Transverse colon (tissue), 4 donors: ENCODE measurements around the gene DTNBP1. TPM values are rescaled to one million over a fixed set of nuclear protein-coding genes. Genes with fewer than 3 reads are reported as not detected.

Experiments used
- DNase-seq: peaks from one replicate; pipeline ENCODE4 v3.0.0-alpha.2; 2019
- H3K27ac ChIP-seq, 4 donors: fragments of 200-600 bp; sonication (generic); 2 replicates each; pipeline ENCODE4 v1.5.1; 2016 to 2018; ENCODE audit warnings: inconsistent platforms in 4 of 4
- H3K27me3 ChIP-seq: fragments of 200-600 bp; sonication (generic); 2 replicates; pipeline ENCODE4 v1.5.1; 2017; ENCODE audit warnings: inconsistent platforms
- H3K36me3 ChIP-seq, 4 donors: fragments of 200-600 bp; sonication (generic); 2 replicates each; pipeline ENCODE4 v1.5.1; 2017 to 2019; ENCODE audit warnings: inconsistent platforms in 4 of 4
- H3K4me1 ChIP-seq, 4 donors: fragments of 200-600 bp; sonication (generic); 2 replicates each; pipeline ENCODE4 v1.5.1; 2017 to 2020; ENCODE audit warnings: inconsistent platforms in 4 of 4
- H3K4me3 ChIP-seq, 4 donors: fragments of 200-600 bp; sonication (generic); 1 replicate in 1 of 4; 2 replicates in 3 of 4; pipeline versions ENCODE4 v1.5.1 to v1.6.1; 2017 to 2019; ENCODE audit warnings: inconsistent platforms in 4 of 4
- H3K9me3 ChIP-seq, 2 donors: fragments of 200-600 bp; sonication (generic); 2 replicates each; pipeline ENCODE4 v1.5.1; 2017 to 2019; ENCODE audit warnings: inconsistent platforms in 2 of 2
- EP300 ChIP-seq: sonication (generic); formaldehyde crosslinking; IDR thresholded peaks from one replicate; pipeline ENCODE4 v1.6.1; 2017; ENCODE audit warnings: antibody characterized with exemption, low read depth
- POLR2A ChIP-seq: fragments of 450-650 bp; IDR thresholded peaks from one replicate; pipeline ENCODE4 v1.6.1; 2016; ENCODE audit warnings: antibody characterized with exemption, mild to moderate bottlenecking, moderate library complexity
- POLR2AphosphoS5 ChIP-seq, 3 donors: sonication (generic); formaldehyde crosslinking; IDR thresholded peaks; one replicate each; pipeline ENCODE4 v1.6.1; 2016; ENCODE audit warnings: antibody characterized with exemption in 3 of 3
- WGBS, 2 donors: methylation state at CpG; one replicate each; pipeline ENCODE4 v1.1.5; 2018; ENCODE audit warnings: low coverage in 1 of 2; 5-methylcytosine and 5-hydroxymethylcytosine counted together
- in situ Hi-C, 4 donors: fragments of 200-750 bp; cut with MboI; loops; one replicate each; pipeline versions ENCODE4 v1.15.0 to v1.15.1; 2017; ENCODE audit warnings: low sequenced_read_pairs in 3 of 4, low pct_ligation_motif_present in 1 of 4, low pct_unique_long_range_greater_than_20kb in 1 of 4
- intact Hi-C: fragments of 100-400 bp; cut with DNase I; formaldehyde crosslinking; loops from one replicate; pipeline ENCODE4 v1.15.1; 2023; ENCODE audit warnings: low total_unique reads
- total RNA-seq, 4 donors: library from RNA; depleted of rRNA; stranded (reverse); fragments of >200 nt; gene quantifications; one replicate each; pipeline ENCODE4 v1.1.0, GENCODE V29; 2016
- TF ChIP-seq, protein P1 (sequence below), 5 experiments: fragments of 200-600 bp in 3 of 5; fragments of 450-650 bp in 2 of 5; sonication (generic) in 3 of 5; IDR thresholded peaks; 1 replicate in 2 of 5; 2 replicates in 3 of 5; pipeline ENCODE4 v1.5.1; 2016 to 2017; ENCODE audit warnings: antibody characterized with exemption in 5 of 5, inconsistent platforms in 3 of 5, mild to moderate bottlenecking in 2 of 5, moderate library complexity in 1 of 5

Gene DTNBP1
- total RNA-seq, 4 donors from 2014 or later, result 6.0 to 20.3 (median 16.0) TPM

DNA sequence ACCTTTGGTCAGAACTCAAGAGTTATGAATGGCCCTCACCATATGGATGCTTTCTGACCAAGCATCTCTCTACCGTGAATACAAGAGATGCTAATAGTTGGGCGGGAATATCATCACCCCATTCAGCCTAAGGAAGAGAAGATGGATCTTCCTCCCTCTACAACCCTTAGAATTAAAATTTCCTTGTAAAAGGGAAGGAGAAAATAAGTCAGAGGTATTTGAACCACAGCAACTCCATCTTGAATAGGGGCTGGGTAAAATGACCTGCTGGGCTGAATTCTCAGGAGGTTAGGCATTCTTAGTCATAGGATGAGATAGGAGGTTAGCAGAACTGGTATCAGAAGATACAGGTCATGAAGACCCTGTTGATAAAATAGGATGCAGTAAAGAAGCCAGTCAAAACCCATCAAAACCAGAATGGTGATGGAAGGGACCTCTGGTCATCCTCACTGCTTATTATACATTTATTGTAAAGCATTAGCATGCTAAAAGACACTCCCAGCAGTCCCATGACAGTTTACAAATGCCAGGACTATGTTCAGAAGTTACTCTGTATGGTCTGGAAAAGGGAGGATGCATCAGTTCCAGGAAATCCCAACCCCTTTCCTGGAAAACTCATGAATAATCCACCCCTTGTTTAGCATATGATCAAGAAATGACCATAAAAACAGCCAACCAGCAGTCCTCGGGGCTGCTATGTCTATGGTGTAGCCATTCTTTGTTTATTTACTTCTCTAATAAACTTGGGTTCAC, 101.2 kb downstream of the DTNBP1 start:
- Histone ChIP-seq H3K9me3 (no peaks in the 10 kb centered on the region), H3K27me3 (no peaks in the 10 kb centered on the region), H3K36me3 (no peaks in the 10 kb centered on the region), H3K4me3 (no peak overlapping the region), H3K27ac (no peak overlapping the region), H3K4me1 (peaks cover 0 to 6% (median 0%) of the 10 kb centered on the region in 4 donors)
- no peak for DNase-seq
- WGBS, 2 donors, result 96% methylated on average over 3 of the region's 3 CpGs
- intact Hi-C loops, result no loop called here
- TF ChIP-seq POLR2A (no peak), EP300 (no peak), POLR2AphosphoS5 (IDR thresholded peaks at IDR 0.05) (no peak)
- TF ChIP-seq, protein P1, sequence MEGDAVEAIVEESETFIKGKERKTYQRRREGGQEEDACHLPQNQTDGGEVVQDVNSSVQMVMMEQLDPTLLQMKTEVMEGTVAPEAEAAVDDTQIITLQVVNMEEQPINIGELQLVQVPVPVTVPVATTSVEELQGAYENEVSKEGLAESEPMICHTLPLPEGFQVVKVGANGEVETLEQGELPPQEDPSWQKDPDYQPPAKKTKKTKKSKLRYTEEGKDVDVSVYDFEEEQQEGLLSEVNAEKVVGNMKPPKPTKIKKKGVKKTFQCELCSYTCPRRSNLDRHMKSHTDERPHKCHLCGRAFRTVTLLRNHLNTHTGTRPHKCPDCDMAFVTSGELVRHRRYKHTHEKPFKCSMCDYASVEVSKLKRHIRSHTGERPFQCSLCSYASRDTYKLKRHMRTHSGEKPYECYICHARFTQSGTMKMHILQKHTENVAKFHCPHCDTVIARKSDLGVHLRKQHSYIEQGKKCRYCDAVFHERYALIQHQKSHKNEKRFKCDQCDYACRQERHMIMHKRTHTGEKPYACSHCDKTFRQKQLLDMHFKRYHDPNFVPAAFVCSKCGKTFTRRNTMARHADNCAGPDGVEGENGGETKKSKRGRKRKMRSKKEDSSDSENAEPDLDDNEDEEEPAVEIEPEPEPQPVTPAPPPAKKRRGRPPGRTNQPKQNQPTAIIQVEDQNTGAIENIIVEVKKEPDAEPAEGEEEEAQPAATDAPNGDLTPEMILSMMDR (IDR thresholded peaks at IDR 0.05), result no peak
- in situ Hi-C loops, result no loop called here

DNA sequence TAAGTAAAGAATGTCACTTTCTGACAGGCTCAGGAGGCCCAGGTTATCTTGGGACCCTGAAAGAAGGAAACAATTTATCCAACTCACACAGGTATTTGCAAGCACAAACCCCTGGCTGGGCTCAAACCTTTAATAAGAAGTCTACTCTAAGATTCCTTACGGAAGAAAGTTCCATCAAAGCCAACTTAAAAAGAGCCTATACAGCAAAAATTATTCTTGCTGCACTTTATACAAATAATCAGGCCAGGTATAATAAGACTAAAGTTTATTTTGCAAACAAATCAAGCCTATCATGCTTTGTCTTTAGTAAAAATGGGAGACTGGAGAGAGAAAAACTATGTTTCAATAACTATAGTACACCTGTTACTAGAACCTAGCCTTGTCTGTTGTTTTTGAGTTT, 102.1 kb downstream of the DTNBP1 start:
- DNase-seq, result no peak
- no peaks in the 10 kb centered on the region for H3K27me3 ChIP-seq
- peaks cover 0 to 6% (median 0%) of the 10 kb centered on the region in 4 donors for H3K4me1 ChIP-seq
- H3K36me3 ChIP-seq, result no peaks in the 10 kb centered on the region
- in situ Hi-C loops (no loop called here), intact Hi-C loops (no loop called here)
- H3K27ac ChIP-seq, result no peak overlapping the region
- H3K4me3 ChIP-seq, result no peak overlapping the region
- 95 to 100% methylated on average over 1 of the region's 1 CpG for WGBS, 2 donors
- no peaks in the 10 kb centered on the region for H3K9me3 ChIP-seq
- TF ChIP-seq EP300, result no peak
- no peak for TF ChIP-seq POLR2AphosphoS5 (IDR thresholded peaks at IDR 0.05)
- no peak for TF ChIP-seq POLR2A
- TF ChIP-seq, protein P1 (IDR thresholded peaks at IDR 0.05), result no peak

DNA sequence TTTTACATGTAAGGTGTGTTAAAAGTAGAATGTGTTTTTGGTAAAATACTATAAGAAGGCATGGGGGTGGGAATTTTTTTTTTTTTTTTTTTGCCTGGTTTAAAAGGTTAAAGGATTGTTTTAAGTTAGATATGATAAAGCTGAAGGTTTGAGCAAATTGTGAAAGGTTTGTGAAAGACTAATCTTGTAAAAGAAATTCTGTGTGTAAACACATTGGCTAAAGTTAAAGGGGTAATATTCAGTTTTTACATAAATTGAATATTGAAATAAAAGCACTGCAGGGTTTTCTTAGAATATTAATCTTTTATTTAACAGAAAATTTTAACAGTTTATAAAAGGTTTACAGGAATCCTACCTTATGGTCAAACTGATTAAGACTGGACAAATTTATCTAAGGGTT, 105.7 kb downstream of the DTNBP1 start:
- H3K27me3 ChIP-seq, result no peaks in the 10 kb centered on the region
- H3K27ac ChIP-seq, result no peak overlapping the region
- in situ Hi-C loops, result no loop called here
- DNase-seq, result no peak
- peaks cover 0 to 3% (median 0%) of the 10 kb centered on the region in 4 donors for H3K4me1 ChIP-seq
- TF ChIP-seq EP300 (no peak), POLR2AphosphoS5 (IDR thresholded peaks at IDR 0.05) (no peak), POLR2A (no peak)
- TF ChIP-seq, protein P1 (IDR thresholded peaks at IDR 0.05), result no peak
- H3K36me3 ChIP-seq, result no peaks in the 10 kb centered on the region
- intact Hi-C loops, result no loop called here
- no peaks in the 10 kb centered on the region for H3K9me3 ChIP-seq
- H3K4me3 ChIP-seq, result no peak overlapping the region

DNA sequence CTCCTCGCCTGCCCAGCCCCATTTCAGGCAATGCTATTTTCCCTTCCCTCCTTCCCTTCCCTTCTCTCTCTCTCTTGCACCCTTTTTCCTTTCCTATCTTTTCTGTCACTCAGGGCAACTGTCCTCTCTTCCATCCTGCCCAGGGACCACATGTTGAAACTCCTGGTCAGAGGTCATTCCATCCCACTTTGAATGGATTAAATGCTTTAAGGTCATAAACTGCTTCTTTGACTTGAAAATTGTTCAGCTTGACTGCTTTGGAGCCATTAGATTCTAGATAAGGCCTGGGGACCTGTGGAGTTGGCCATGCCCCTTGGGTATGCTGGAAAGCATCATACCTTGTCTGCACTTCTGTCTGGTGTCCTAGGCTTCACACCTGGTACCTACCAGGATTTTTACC, 106.1 kb downstream of the DTNBP1 start:
- no peak overlapping the region for H3K4me3 ChIP-seq
- no peaks in the 10 kb centered on the region for H3K27me3 ChIP-seq
- in situ Hi-C loops, result no loop called here
- no peak overlapping the region for H3K27ac ChIP-seq
- intact Hi-C loops, result no loop called here
- no peaks in the 10 kb centered on the region for H3K36me3 ChIP-seq
- no peaks in the 10 kb centered on the region for H3K4me1 ChIP-seq
- TF ChIP-seq, protein P1 (IDR thresholded peaks at IDR 0.05), result no peak
- TF ChIP-seq POLR2AphosphoS5 (IDR thresholded peaks at IDR 0.05) (no peak), EP300 (no peak), POLR2A (no peak)
- H3K9me3 ChIP-seq, result no peaks in the 10 kb centered on the region
- DNase-seq, result no peak
- WGBS, 2 donors, result 100% methylated on average over 1 of the region's 1 CpG; no CpG with 5 or more reads in 1 of the 2 donors
